CD4-positive, alpha-beta T cell (primary cell): ENCODE measurements around the gene PATJ. TPM values are rescaled to one million over a fixed set of nuclear protein-coding genes. Genes with fewer than 3 reads are reported as not detected.

Experiments
- ATAC-seq: fragments of 200-7000 bp; cut with Tn5 transposase; one replicate; pipeline ENCODE4 v1.10.0; 2022; ENCODE audit warnings: mild to moderate bottlenecking; ENCODE audit not compliant: poor library complexity
- CTCF ChIA-PET: fragments of 350-600 bp; sonication (Branson Sonifier 250); formaldehyde crosslinking; loops from one replicate; lab custom pipeline; 2021; ENCODE audit warnings: antibody characterized with exemption, inconsistent platforms; lab: Charles Lee
- POLR2A ChIA-PET: fragments of 350-600 bp; sonication (Branson Sonifier 250); formaldehyde crosslinking; loops from one replicate; lab custom pipeline; 2021; ENCODE audit warnings: antibody characterized with exemption, inconsistent platforms; lab: Charles Lee
- DNase-seq, 14 experiments: peaks; one replicate each; pipeline ENCODE4 v3.0.0-alpha.2; 2013 to 2020; ENCODE audit warnings: mixed read lengths in 2 of 14
- H3K27ac ChIP-seq, 2 donors: one replicate each; pipeline versions ENCODE4 v1.5.1 to v1.7.0; 2013; ENCODE audit warnings: low read length in 2 of 2, low read depth in 1 of 2, mild to moderate bottlenecking in 1 of 2
- H3K27me3 ChIP-seq, 2 experiments: 1 replicate in 1 of 2; 2 replicates in 1 of 2; pipeline versions ENCODE4 v1.6.1 to v1.7.0; 2013; ENCODE audit warnings: low read length in 2 of 2, control low read depth in 1 of 2, mild to moderate bottlenecking in 1 of 2, moderate library complexity in 1 of 2; ENCODE audit not compliant: insufficient read depth in 2 of 2, control insufficient read depth in 1 of 2
- H3K36me3 ChIP-seq: one replicate; pipeline ENCODE4 v1.6.1; 2013; ENCODE audit warnings: low read length, control low read depth; ENCODE audit not compliant: insufficient read depth
- H3K4me1 ChIP-seq: one replicate; pipeline ENCODE4 v1.6.1; 2013; ENCODE audit warnings: low read length, control low read depth; ENCODE audit not compliant: insufficient read depth
- H3K4me3 ChIP-seq: one replicate; pipeline ENCODE4 v1.5.1; 2013; ENCODE audit warnings: mild to moderate bottlenecking, low read length, moderate library complexity
- H3K9me3 ChIP-seq, 2 experiments: 1 replicate in 1 of 2; 2 replicates in 1 of 2; pipeline versions ENCODE4 v1.6.1 to v1.7.0; 2013; ENCODE audit warnings: low read length in 2 of 2, mild to moderate bottlenecking in 2 of 2, control low read depth in 1 of 2, moderate library complexity in 1 of 2; ENCODE audit not compliant: control insufficient read depth in 1 of 2, insufficient read depth in 1 of 2
- H3K27ac Mint-ChIP-seq: one replicate; pipeline ENCODE4 v1.8.0; 2020; ENCODE audit warnings: mixed read lengths
- H3K27me3 Mint-ChIP-seq: one replicate; pipeline ENCODE4 v1.8.0; 2021; ENCODE audit warnings: mixed read lengths
- H3K36me3 Mint-ChIP-seq: one replicate; pipeline ENCODE4 v1.8.0; 2021; ENCODE audit warnings: low read depth, mixed read lengths
- H3K4me1 Mint-ChIP-seq: one replicate; pipeline ENCODE4 v1.8.0; 2021; ENCODE audit warnings: low read depth, mixed read lengths
- H3K4me3 Mint-ChIP-seq: one replicate; pipeline ENCODE4 v1.8.0; 2020; ENCODE audit warnings: mild to moderate bottlenecking, mixed read lengths
- H3K9me3 Mint-ChIP-seq: one replicate; pipeline ENCODE4 v1.8.0; 2020; ENCODE audit warnings: mixed read lengths
- intact Hi-C, 2 experiments: fragments of 100-400 bp; cut with DNase I in 1 of 2; cut with micrococcal nuclease in 1 of 2; formaldehyde crosslinking; loops; one replicate each; pipeline versions ENCODE4 v1.15.1 to v1.9.0; 2023 to 2025; cut with DNase I, micrococcal nuclease
- microRNA-seq: library from miRNA; unstranded; fragments of <30 nt; microRNA quantifications from one replicate; pipeline ENCODE4 v1.2.0, GENCODE V29; 2021; ENCODE audit warnings: borderline microRNAs expressed, borderline replicate concordance
- total RNA-seq, 174 experiments: library from RNA in 2 of 174; stranded (reverse) in 2 of 174; gene quantifications; one replicate each; pipeline ENCODE4 v1.2.3 and lab custom pipeline; 2021 to 2026
- TF ChIP-seq, protein P1 (sequence below): fragments of 200-600 bp; IDR thresholded peaks from one replicate; pipeline ENCODE4 v1.8.0; 2022; ENCODE audit warnings: antibody characterized with exemption, mild to moderate bottlenecking

PATJ gene
- total RNA-seq, 2 experiments from 2014 or later, result 50.4 to 54.1 TPM

DNA sequence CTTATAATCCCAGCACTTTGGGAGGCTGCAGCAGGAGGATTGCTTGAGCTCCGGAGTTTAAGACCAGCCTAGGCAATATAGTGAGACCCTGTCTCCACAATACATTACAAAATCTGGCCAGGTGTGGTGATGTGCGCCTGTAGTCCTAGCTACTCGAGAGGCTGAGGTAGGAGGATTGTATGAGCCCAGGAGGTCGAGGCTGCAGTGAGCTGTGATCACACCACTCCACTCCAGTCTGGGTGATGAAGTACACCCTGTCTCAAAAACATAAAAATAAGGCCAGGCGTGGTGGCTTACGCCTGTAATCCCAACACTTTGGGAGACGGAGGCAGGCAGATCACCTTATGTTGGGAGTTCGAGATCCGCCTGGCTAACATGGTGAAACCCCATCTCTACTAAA is 480.0 kb downstream of the PATJ start:
- Mint-ChIP-seq H3K4me3 (no peak overlapping the region), H3K27ac (no peak overlapping the region), H3K36me3 (no peaks in the 10 kb centered on the region), H3K9me3 (no peaks in the 10 kb centered on the region), H3K4me1 (no peaks in the 10 kb centered on the region), H3K27me3 (no peaks in the 10 kb centered on the region)
- POLR2A ChIA-PET, result no interaction called here
- TF ChIP-seq, protein P1, sequence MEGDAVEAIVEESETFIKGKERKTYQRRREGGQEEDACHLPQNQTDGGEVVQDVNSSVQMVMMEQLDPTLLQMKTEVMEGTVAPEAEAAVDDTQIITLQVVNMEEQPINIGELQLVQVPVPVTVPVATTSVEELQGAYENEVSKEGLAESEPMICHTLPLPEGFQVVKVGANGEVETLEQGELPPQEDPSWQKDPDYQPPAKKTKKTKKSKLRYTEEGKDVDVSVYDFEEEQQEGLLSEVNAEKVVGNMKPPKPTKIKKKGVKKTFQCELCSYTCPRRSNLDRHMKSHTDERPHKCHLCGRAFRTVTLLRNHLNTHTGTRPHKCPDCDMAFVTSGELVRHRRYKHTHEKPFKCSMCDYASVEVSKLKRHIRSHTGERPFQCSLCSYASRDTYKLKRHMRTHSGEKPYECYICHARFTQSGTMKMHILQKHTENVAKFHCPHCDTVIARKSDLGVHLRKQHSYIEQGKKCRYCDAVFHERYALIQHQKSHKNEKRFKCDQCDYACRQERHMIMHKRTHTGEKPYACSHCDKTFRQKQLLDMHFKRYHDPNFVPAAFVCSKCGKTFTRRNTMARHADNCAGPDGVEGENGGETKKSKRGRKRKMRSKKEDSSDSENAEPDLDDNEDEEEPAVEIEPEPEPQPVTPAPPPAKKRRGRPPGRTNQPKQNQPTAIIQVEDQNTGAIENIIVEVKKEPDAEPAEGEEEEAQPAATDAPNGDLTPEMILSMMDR, result no peak
- DNase-seq (no peak), ATAC-seq (no peak)
- CTCF ChIA-PET, result no interaction called here
- no peaks in the 10 kb centered on the region for H3K27me3 ChIP-seq
- H3K27ac ChIP-seq, result no peak overlapping the region
- H3K4me3 ChIP-seq, result no peak overlapping the region
- no peaks in the 10 kb centered on the region for H3K4me1 ChIP-seq
- intact Hi-C loops, result no loop called here
- no peaks in the 10 kb centered on the region for H3K36me3 ChIP-seq
- H3K9me3 ChIP-seq, result no peaks in the 10 kb centered on the region

DNA sequence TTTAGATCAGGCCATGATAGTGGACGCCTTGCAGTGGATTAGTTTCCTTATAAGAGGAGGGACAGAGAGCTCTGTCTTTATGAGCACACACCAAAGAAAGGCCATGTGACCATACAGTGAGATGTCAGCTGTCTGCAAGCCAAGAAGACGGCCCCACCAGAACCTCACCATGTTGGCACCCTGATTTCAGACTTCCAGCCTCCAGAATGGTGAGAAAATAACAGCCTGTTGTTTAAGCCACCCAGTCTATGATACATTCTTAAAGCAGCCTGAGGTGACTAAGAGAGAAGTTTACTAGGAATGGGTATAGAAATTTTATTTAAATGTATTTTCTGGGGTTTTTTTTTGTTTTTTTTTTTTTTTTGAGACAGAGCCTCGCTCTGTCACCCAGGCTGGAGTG is 481.9 kb downstream of the PATJ start:
- ATAC-seq, result no peak
- CTCF ChIA-PET, result no interaction called here
- H3K27ac Mint-ChIP-seq, result no peak overlapping the region
- H3K9me3 Mint-ChIP-seq, result no peaks in the 10 kb centered on the region
- Histone ChIP-seq H3K9me3 (peaks cover 0 to 3% of the 10 kb centered on the region in 2 experiments), H3K27me3 (no peaks in the 10 kb centered on the region), H3K36me3 (no peaks in the 10 kb centered on the region), H3K27ac (no peak overlapping the region), H3K4me1 (no peaks in the 10 kb centered on the region), H3K4me3 (no peak overlapping the region)
- H3K4me1 Mint-ChIP-seq, result no peaks in the 10 kb centered on the region
- intact Hi-C loops, result no loop called here
- no peaks in the 10 kb centered on the region for H3K27me3 Mint-ChIP-seq
- no peak overlapping the region for H3K4me3 Mint-ChIP-seq
- no peaks in the 10 kb centered on the region for H3K36me3 Mint-ChIP-seq
- TF ChIP-seq, protein P1, result no peak
- POLR2A ChIA-PET, result no interaction called here
- no peak for DNase-seq

DNA sequence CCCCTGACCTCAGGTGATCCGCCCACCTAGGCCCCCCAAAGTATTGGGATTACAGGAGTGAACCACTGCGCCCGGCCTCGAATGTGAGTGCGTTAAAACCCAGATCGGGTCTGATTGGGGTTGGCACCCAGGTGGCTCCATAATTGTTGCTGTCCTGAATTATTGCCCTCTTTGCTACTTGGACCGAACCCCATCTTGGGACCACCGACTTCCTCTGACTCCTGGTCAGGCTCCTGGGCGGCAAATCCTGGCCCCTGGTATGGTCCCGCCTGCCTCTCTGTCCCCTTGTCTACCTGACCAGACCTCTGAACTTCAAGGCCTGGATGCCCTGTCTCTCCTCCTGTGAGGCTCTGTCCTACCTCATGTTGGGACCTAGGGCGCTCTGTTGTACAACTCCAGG is 485.2 kb downstream of the PATJ start:
- Mint-ChIP-seq H3K4me3 (no peak overlapping the region), H3K27me3 (no peaks in the 10 kb centered on the region), H3K4me1 (no peaks in the 10 kb centered on the region), H3K27ac (no peak overlapping the region), H3K9me3 (no peaks in the 10 kb centered on the region), H3K36me3 (no peaks in the 10 kb centered on the region)
- H3K27ac ChIP-seq, result no peak overlapping the region
- ChIA-PET POLR2A (no interaction called here), CTCF (no interaction called here)
- no peak for ATAC-seq
- TF ChIP-seq, protein P1, result no peak
- intact Hi-C loops, result no loop called here
- no peak for DNase-seq
- H3K4me3 ChIP-seq, result no peak overlapping the region
- H3K9me3 ChIP-seq, result peaks cover 0 to 3% of the 10 kb centered on the region in 2 experiments
- H3K27me3 ChIP-seq, result no peaks in the 10 kb centered on the region
- no peaks in the 10 kb centered on the region for H3K36me3 ChIP-seq
- no peaks in the 10 kb centered on the region for H3K4me1 ChIP-seq

Small RNA genes within 50 kb of the gene (microRNA-seq; reads per million reads assigned to microRNA genes)
- gene MIR3116-1 (not detected), gene MIR3116-2 (not detected)

Other genes starting within 250 kb of the PATJ start
- gene TM2D1, start 17.3 kb upstream of the PATJ start, total RNA-seq, result 10 to 100 TPM; 12.0 to 13.7 TPM